ENCODE data around the gene LTB4R.

GRCh38 chr14:24366413-24366720 is 55.1 kb downstream of the LTB4R start:
- no peak for TF ChIP-seq POLR2AphosphoS5 (IDR thresholded peaks at IDR 0.05; ENCODE audit: low read depth, low read length)
- TF ChIP-seq POLR2A (IDR thresholded peaks at IDR 0.05; ENCODE audit: low read depth, low read length) = no peak
